GM21526 (cell line): ENCODE results near the gene ITGA1.
"Not testable (repeated sequence)": the region's sequence is repeated elsewhere in the genome, so short reads cannot be mapped to it uniquely, and the experiment has no call there.

Experiments used
- ATAC-seq: cut with Tn5 transposase; IDR thresholded peaks from one replicate; pipeline ENCODE4 v1.9.1; 2021; ENCODE audit warnings: moderate library complexity; ENCODE audit not compliant: unreplicated experiment, low FRiP score

Gene ITGA1

DNA sequence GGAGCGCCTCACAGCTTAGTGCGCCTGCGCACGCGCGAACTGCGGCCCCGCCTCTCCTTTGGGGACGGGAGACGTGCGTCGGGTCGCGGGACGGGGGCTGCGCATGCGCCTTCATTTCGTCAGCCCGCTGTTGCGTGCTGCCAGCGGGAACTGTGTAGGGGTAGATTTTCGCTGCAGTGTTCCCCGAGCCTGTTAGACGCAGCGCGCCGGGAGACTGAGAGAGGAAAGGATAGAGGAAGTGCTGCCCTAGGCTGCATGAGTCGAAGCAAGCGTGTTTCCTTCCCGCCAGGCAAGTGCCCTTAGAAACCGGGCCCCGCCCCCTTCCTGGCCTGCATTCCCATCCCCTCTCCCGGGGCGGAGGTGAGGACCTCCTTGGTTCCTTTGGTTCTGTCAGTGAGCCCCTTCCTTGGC is 12.3 kb downstream of the ITGA1 start:
- ATAC-seq: peak; percentile 91

DNA sequence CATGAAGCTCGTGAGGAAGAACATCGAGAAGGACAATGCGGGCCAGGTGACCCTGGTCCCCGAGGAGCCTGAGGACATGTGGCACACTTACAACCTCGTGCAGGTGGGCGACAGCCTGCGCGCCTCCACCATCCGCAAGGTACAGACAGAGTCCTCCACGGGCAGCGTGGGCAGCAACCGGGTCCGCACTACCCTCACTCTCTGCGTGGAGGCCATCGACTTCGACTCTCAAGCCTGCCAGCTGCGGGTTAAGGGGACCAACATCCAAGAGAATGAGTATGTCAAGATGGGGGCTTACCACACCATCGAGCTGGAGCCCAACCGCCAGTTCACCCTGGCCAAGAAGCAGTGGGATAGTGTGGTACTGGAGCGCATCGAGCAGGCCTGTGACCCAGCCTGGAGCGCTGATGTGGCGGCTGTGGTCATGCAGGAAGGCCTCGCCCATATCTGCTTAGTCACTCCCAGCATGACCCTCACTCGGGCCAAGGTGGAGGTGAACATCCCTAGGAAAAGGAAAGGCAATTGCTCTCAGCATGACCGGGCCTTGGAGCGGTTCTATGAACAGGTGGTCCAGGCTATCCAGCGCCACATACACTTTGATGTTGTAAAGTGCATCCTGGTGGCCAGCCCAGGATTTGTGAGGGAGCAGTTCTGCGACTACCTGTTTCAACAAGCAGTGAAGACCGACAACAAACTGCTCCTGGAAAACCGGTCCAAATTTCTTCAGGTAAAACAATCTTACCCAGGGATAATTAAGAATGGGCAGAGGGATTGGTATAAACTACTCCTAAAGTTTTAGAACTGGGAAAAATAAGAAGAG is 12.9 kb downstream of the ITGA1 start:
- peak; percentile 38 for ATAC-seq

DNA sequence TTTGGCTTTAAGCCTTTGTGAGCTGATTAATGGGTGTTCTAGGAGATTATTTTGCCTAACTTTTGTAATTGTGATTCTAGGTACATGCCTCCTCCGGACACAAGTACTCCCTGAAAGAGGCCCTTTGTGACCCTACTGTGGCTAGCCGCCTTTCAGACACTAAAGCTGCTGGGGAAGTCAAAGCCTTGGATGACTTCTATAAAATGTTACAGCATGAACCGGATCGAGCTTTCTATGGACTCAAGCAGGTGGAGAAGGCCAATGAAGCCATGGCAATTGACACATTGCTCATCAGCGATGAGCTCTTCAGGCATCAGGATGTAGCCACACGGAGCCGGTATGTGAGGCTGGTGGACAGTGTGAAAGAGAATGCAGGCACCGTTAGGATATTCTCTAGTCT is 13.6 kb downstream of the ITGA1 start:
- ATAC-seq: no peak

DNA sequence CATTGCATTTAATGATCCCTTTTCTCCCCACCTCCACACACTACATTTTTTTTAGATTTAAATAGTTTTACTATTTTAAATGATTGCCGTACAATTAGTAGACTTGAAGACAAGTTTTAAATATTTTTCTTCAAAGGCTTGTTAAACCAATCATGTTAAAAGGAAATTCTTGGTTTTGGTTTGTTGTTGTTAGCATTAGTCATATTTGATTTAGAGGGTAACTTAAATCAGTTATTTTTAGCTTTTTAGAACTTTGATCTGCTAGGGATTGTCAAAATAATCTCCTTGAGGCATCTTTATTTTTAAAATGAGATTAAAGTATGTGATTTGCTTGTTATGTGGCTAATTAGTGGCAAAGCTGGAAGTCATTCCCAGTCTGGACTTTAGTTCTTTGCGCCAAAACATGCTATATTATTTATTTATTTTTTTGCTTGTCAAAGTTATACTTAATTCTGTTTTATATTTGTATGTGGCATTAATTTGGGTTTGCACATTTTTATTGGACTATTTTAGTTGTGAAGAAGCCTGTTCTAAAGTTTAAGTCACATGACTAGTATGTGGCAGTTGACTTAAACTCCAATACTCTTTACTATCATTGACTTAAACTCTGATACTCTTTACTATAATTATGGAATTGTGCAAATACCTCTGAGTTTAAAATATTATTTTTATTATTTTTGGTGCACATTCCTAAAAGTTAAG is 14.7 kb downstream of the ITGA1 start:
- no peak for ATAC-seq

DNA sequence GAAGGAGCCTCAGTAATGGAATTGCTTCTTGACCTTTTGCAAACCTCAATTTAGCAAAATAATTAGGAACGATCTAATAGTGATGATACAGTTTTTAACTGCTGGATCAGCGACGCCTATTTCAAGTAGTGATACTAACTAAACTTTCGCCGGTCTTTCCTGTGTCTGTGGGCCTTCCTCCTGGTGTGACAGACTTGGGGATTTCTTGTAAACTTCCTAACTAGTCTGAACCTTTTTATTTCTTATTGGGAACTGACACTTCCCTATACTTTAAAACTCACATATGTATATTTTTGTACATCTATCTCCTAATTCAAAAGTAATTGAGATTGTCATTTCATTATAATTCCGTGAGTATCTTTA is 15.2 kb downstream of the ITGA1 start:
- ATAC-seq: no peak

DNA sequence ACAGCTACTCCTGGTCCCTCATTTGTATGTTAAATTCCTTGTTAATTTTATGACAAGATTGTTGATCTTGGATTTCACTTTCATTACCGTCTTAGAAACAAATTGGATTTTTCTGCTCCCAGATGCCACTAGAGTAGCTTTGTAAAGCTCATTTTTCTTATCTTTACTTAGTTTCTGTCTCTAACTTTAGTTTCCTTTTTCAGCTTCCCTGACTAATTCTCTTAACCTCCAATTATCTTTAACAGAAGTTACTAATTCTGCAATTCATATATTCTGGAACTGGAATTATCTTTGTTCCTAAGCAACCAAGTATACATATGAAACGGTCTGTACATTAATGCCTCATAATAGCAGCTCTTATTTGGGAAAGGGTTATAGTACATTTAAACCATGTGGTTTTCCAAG is 16.7 kb downstream of the ITGA1 start:
- ATAC-seq: no peak

DNA sequence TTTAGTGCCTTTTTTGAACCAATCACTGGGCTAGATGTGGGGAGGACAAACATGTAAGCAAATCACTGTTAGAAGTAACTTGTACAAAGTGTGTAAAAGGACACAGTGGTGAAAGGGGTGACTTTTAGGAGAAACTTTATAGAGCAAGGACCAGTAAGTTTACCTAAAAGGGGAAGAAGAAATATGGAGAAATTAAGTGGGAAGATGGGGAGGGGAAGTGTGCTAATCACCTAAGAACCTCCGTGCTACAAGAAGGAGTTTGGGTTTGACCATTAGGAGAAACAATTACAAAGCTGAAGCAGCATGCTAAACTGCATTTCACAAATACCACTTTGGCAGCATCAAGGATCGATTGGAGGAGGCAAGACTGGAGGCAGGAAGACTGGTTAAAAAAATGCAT is 17.3 kb downstream of the ITGA1 start:
- no peak for ATAC-seq

DNA sequence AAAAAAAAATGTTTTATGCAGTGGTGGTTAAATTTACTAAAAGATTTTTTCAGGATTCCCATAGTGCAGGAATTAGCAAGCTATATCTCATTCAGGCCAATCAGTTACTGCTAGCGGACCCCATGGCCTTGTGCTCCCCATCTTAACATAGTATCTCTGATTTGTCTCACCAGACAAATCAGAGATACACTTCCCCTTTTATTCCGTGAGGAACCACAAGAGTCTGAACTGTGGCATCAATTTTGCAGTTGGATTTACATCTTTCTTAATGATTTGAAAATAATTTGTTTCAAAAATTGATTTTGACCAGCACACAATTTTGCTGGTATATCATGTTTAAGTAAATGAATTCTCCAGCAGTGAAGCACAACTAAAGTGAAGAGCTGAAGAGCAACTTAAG is 17.9 kb downstream of the ITGA1 start:
- ATAC-seq: no peak

DNA sequence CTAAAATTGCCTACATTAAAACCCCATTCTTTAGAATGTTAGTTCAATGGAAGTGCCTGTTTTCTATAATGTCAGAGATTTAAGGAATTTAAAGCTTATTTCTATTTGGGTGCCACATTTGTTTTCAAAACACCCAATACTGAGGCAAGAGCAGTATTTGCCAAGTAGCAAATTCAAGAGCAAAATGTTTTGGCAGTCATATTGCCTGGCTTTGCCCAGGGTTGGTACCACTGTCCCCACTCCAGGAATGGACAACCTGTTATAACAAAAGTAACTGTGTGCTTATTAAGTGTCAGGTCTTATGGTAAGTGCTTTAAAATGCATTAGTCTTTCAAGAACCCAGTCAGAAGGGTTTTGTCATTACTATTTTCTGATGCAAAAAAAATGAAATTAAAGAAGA is 19.3 kb downstream of the ITGA1 start:
- ATAC-seq: no peak

DNA sequence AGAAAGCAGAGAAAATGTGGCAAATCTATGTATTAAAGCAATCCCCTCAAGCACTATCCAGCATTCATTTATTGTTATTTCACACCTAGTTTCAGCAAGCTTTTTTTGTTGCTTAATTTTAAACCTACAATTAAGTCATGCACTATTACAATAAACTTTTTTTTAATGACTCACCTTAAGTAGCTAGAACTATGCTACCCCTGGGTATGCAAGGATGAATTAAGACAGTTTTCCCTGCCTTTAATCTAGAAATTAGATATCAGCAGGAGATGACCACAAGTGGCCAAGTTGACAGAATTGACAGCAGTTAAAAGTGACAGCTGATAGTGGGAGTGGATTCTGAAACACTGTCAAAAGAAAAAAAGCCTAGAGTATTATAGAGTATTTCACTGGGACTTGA is 20.0 kb downstream of the ITGA1 start:
- no peak for ATAC-seq

DNA sequence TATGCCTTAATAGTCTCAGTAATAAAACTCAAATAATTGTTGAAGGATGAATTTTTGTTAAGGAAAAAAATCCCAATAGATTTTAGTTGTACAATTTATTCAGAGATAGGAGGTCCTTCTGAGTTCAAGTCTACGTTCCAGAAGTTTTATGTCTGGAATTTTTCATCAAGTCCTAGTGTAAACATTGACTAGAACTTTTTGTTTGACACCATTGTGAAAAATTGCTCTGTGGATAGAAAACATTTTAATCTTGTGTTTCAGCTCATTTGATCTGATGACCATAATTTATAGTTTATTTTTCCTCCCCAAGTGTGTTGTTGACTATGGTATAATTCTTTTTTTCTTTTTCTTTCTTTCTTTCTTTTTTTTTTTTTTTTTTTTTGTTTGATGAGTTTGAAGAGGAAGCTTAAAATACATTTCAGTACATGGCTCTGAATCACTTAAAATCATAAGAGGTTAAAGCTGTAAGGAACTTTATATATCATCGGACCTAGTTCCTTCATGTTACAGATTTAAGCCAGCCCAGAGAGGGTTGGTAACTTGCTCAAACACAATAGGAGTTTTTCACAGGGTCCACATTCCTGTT is 20.7 kb downstream of the ITGA1 start:
- ATAC-seq: no peak

DNA sequence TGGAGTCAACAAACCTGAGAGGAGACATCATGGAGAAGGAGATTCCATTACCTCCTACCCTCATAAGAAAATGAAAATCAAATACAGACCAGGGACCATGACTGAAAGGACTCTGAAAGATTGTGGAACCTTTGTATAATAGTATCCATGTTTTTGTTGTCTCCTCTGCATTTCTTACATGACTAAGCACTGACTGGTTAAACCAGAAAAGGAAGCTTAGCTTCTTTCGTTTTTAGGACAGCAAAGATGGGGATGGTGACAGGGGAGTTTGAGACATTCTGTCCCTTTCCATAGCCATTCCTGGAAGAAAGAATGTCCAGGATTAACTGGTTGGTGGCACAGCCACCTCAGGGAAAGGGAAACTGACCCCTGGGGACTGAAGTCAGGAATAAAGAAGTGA is 22.2 kb downstream of the ITGA1 start:
- ATAC-seq: no peak

DNA sequence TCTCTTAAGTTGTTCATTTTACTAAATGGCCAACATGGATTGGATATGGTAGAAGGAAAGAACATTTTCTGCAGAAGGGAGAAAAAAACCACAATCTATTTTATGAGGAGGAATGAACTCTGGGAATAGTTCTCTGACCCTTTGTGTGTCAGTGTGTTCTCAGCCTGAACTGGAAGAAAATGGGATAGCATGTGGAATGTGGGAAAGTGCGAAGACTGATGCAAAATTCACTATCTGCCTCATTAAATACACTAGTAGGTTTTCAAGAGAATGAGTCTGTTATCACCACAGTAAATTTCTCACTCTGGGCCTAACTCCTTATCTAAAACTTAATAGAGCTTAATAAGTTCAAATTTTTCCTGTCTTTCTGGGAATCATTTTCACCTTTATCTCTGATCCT is 22.7 kb downstream of the ITGA1 start:
- ATAC-seq: no peak

DNA sequence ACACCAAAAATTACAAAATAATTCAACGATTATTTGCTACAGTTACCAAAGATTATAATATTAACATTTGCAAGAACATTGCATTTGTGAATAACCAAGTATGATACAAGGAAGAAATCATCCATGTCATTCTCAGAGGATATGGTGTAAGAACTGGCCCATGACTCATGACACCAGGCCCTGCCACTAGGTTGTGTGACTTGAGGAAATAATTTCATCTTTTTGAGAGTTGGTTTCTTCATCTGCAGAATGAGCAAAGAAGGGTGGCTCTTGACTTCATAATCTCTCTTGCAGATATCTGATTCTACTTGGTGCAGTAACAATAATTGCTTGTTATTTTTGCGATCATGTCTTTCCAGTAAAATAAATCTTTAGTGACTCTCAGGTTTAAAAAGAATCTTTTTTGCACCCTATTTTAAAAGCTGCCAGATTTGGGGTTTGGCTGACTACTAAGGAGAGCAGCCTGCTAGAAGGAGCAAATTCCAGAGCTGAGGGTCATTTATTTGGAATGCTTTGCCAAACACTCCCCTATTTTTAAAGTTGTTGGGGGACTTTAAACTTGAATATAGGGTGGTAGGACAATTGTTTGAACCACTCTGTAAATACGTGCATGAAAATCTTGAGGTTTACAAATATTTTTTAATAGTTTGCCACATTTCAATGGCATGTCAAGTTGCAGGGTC is 23.5 kb downstream of the ITGA1 start:
- no peak for ATAC-seq

DNA sequence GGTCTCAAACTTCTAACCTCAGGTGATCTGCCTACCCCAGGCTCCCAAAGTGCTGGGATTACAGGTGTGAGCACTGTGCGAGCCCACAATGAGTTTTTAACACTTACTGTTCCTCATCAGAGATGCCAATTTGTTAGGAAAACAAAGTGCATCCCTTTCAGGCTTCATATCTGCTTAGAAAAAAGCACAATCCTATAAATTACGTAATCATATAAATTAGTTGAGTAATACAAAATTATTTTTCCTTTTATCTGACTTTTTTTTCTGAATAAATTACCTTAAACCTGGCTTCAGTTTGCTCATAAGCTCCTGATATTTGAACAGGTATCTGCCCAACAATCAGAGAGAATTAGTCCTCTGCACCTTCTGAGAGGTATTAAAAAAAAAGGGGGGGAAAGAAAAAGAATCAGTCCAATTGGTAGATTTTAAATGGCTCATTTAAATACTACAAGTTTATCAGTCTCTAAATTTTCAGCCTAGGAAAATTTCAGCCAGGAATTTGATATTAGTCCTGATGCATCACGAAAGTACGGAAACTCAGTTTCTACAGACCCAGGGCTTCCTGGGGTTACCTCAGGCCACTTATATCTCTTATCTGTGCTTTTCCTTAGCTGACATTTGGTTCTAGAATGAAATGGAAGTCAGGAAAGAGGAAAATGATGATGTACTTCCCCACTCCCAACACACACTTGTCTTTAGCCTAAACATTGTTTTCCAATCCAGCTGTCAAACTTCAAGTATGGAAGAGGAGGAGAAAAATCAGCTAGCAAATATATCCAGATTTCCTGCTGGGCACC is 26.8 kb downstream of the ITGA1 start:
- no peak for ATAC-seq

DNA sequence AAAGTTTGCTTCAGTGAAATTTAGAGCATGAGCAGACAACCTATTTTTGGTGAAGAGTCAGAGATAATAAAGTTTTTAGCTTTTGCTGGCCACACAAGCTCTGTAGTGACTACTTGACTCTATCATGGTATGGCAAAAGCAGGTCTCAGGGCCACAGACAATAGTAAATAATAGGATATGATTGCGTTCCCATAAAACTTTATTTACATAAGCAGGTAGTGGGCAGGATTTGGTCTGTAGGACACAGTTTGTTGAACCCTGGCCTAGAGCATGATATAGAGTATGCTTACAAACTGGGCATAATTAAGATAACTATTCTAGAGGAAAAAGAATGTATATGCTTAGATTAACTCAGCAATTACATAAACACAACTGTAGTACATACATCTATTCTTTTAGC is 30.1 kb downstream of the ITGA1 start:
- ATAC-seq: no peak

DNA sequence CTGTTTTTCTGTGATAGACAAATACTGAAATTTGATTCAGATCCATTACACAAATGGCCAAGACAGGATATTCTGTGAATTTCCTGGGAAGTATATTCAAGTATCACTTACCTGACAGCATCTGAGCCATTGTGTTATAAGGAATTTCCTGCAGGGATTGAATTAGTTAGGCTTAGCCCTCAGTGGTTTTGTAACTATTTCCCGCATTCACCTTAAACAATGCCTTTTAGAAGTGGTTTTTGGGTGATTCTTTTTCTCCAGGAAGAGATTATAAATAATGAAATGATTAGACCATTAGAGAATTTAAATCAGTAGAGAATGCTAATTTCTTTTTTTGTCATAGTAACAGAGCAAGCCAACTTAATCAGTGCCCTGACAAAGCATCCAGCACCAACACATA is 30.6 kb downstream of the ITGA1 start:
- ATAC-seq: no peak

DNA sequence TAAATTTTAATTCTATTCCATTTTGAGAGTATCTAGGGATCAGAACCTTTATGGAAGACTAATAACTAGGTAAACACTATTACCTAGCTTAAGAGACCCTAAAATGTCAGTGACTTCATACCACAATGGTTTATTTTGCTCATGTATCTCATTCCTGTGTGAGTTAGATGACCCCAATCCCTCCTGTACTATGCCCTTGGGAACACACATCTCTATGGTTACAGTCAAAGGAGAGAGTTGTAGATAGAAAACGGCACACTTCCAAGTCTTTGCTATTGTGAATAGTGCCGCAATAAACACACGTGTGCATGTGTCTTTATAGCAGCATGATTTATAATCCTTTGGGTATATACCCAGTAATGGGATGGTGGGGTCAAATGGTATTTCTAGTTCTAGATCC is 31.1 kb downstream of the ITGA1 start:
- not testable (repeated sequence) for ATAC-seq

DNA sequence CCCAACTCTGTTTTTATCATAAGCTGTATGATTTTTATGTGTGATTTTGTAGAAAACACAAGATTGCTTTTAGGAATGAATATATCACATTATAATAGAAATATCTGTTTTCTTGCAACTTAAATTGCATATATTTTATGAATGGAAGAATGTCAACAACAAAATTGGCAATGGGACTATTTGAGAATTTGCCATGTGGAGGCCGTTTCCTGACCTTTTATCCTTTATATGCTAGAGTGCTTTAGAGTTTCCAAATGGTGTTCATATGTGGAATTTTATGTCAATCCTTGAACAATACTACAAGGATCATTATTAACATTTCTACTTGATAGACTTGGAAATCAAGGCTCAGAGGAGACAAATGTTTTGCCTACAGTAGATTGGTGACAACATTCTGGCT is 34.2 kb downstream of the ITGA1 start:
- no peak for ATAC-seq

DNA sequence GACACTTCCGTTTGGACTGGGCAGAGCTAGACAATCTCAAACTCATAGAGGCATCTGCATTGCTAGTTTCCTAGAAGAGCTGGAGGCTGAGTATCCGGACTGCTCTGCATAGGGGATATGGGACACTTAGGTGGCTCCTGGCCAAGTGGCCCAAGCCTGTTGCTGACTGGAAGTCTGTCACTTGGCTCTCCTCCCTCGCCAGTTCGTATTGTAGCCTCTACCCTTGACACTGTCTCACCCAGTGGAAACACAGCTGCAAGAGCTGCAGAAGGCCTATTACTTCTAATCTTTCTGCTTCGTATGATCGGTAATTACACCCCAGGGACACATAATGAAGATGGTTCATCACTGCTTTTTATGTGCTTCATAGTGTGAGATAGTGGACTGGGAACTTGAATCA is 34.7 kb downstream of the ITGA1 start:
- no peak for ATAC-seq

DNA sequence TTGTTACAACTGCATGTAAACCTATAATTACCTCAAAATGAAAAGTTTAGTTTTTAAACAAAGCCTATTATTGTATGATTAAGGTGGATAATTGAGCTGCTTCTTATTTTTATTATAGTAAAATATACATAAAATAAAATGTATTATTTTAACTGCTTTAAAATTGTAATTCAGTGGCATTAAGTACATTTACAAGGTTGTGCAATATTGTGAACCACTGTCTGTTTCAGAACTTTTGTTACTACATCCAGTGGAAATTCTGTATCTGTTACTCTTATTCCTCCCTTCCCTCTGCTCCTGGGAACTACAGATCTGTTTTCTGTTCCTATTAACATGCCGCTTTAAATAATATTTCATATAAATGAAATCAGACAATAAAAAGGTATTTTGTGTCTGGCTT is 37.1 kb downstream of the ITGA1 start:
- ATAC-seq: no peak
